UCSD-AML1 (cell line): ENCODE results near the gene MAPK8IP2.
"Not testable (repeated sequence)": the region's sequence is repeated elsewhere in the genome, so short reads cannot be mapped to it uniquely, and the experiment has no call there.

Experiments
- DNase-seq: peaks from one replicate; lab custom pipeline; 2025; ENCODE audit not compliant: unreplicated experiment; lab: John Stamatoyannopoulos, UW

MAPK8IP2 gene

DNA sequence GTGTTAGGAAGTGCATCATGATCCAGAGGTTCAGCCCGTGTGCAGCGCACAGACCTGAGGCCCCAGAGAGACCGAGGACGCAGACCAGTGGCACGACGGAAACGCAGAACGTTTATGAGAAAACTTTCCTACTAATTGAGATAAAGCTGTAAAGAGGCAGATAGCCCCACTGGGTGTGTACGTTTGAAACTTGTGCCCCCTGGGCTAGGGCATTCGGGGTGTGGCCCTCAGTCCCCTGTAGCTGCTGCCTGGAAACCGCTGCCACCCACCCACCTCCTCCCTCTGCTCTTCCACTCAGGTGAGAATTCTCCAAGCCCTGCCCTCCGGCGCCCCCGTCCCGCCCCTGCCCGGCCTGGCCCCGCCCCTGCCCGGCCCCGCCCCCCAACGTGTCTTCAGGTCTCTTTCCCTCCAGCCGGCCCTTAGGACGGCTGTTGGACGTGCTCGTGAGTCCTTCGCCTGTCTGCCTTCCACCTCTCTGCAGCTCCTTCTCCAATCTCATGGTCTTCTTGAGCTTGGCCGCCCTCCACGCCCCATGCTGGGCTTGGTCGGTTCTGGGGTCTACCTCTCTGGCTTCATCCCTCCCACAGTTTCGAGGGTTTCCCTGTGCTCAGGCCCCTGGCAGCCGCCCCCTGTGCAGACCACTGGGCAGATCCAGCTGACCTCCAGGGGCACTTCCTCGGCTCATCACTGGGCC, 12.1 kb downstream of the MAPK8IP2 start:
- no peak for DNase-seq

- no peak for DNase-seq
Measured at GRCh38 chr22:50613291-50613981, 12.8 kb downstream of the MAPK8IP2 start.

GRCh38 chr22:50614296-50614695, 13.7 kb downstream of the MAPK8IP2 start:
- DNase-seq = not testable (repeated sequence)

DNA sequence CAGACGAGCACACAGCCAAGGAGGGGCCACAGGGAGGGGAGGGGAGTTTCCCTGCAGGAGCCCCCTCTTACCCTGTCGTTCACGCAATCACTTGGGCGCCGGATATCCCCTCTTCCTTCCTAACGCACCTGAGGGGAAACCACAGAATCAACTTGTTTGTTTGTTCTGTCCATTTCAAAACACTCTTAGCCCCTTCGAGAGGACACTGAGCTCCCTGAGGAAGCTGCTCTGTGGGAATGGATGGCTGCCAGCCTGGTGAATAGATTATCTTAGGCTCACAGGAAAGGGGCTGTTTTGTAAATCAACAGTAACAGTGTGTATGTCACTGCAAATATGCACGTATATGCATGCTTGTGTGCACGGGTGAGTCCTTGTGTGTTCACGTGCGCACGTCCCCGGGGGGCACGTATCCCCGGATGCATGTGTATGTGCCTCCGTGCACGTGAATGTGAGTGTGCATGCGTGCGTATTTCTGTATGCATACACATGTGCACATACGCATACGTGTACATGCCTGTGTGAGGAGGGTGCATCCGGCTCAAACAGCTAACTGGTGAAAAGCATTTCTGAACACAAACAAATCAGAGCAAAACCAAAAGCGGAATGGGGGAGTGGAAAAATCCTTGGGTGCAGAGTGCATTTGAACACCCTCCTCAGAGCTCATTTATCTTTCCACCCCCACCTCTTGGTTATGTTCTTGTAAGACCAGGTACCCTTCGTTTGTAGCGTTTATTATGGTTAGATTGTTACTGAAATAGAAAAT, 20.2 kb downstream of the MAPK8IP2 start:
- peak; percentile 76 for DNase-seq

GRCh38 chr22:50621356-50621880, 20.8 kb downstream of the MAPK8IP2 start:
- peak; percentile 37 for DNase-seq

- peak; percentile 38 for DNase-seq
Measured at GRCh38 chr22:50621948-50622722, 21.5 kb downstream of the MAPK8IP2 start.

GRCh38 chr22:50622723-50623327, 22.2 kb downstream of the MAPK8IP2 start:
- no peak for DNase-seq

DNA sequence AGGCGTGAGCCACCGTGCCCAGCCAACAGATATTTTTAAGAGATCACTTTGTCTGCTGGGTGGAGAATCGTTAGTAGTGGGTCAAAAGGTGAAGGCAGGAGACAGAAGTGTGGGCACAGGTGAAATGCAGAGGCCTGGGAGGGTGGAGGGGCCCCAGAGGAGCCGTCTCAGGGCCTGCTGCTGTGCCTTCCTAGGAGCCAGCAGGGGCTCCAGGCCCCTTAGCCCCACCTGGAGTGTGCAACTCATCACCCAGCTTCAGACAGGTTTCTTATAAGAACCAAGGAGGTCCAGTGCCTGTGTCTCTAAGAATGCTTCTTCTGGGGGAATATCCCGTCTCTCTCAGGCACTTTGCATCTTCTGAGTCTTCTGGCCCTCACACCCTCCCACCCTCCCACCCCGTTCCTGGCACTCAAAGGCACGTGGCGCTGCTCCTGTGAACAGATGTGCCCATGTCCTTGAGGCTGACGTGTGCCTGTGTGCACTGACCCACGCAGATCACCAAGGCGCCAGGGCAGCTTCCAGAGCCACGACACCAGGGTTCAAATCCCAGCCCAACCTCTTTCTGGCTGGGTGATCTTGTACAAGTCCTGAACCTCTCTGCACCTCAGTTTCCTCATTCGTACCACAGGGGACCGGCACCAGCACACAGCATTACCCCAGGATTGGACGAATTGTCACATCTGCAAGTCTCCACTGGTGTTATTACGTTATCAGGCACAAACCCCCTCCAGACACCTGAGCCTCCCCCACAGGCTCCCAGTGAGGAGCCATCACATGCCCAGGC, 23.9 kb downstream of the MAPK8IP2 start:
- DNase-seq = no peak

GRCh38 chr22:50625131-50625567, 24.6 kb downstream of the MAPK8IP2 start:
- DNase-seq = no peak

- DNase-seq = no peak
Measured at GRCh38 chr22:50625568-50626313, 25.1 kb downstream of the MAPK8IP2 start.

DNA sequence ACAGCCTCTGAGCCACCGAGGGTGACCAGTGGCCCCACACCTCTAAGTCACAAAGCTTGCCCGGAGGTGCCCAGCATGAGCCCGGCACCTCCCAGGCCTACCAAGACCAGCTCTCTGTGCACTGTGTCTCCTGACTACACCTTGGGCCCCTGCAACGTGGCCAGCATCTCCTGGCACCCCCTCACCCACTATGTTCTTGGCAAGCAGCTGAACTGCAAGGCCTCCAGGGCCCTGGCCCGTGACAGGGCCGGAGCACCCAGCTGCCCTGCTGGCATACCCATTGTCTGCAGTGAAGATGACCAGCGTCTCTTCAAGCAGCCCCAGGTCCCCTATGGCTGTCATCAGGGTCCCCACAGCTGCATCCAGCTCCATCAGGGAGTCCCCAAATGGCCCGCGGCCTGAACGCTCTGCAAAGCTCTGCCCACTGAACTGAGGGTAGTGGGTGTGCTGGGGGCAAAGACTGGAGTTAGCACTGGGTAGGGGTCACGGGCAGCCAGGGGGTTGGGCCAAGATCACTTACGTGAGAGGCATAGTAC, 25.8 kb downstream of the MAPK8IP2 start:
- no peak for DNase-seq

- no peak for DNase-seq
Measured at GRCh38 chr22:50626850-50627641, 26.5 kb downstream of the MAPK8IP2 start.

- peak; percentile 82 for DNase-seq
Measured at GRCh38 chr22:50627642-50628542, 27.3 kb downstream of the MAPK8IP2 start, which contains the start of gene ARSA. Gene ARSA (minus strand): TSS chr22:50628152. CDS start chr22:50627779, 373 bp downstream.

DNA sequence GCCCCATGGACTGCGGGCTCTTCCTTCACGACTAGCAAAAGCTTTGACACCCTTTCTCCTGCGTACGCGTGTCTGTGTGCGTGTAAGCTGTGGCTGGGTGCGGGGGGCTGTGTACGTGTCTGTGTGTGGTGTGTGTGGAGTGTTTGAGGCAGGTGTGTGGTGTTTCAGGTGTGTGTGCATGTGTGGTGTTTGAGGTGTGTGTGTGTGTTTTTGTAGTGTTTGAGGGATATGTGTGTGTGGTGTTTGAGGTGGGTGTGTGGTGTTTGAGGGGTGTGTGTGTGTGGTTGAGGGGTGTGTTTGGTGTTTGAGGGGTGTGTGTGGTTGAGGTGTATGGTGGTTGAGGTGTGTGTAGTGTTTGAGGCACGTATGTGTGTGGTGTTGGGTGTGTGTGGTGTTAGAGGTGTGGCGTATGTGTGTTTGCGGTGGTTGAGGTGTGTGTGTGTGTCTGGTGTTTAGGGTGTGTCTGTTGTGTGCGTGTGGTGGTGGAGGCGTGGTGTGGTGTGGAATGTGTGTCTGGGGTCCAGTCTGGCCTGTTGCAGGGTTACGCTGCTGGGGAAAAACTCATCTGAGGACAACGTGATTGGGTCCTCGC, 28.0 kb downstream of the MAPK8IP2 start:
- DNase-seq = no peak

- no peak for DNase-seq
Measured at GRCh38 chr22:50630376-50630775, 29.8 kb downstream of the MAPK8IP2 start.

DNA sequence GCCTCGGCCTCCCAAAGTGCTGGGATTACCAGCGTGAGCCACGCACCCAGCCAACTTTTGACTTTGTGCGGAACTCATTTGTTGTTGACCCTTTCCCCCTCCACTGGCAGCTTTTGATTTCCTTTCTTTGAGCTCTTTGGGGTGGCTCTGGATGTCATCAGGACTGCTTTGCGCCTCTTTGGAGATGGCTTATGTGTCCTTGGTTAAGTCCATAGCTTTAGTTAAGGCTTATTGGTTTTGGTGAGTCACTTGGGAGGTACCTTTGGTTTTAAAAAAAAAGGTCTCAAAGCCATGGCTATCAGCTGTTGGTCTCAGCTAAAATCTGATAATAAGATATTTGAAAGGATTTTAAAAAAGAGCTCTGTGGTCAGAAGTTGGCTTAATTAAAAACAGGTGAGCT, 32.5 kb downstream of the MAPK8IP2 start:
- no peak for DNase-seq
